HG03175 (cell line): ENCODE measurements around the gene BRI3.
"Not testable (repeated sequence)": the region's sequence is repeated elsewhere in the genome, so short reads cannot be mapped to it uniquely, and the experiment has no call there.

Experiments used
- ATAC-seq: cut with Tn5 transposase; IDR thresholded peaks from one replicate; pipeline ENCODE4 v1.9.1; 2021; ENCODE audit warnings: mild to moderate bottlenecking, moderate library complexity; ENCODE audit not compliant: unreplicated experiment

Gene BRI3

GRCh38 chr7:98303906-98304305, 22.4 kb downstream of the BRI3 start:
- no peak for ATAC-seq

- no peak for ATAC-seq
Measured at GRCh38 chr7:98305951-98306535, 24.6 kb downstream of the BRI3 start.

GRCh38 chr7:98307971-98308466, 26.5 kb downstream of the BRI3 start:
- ATAC-seq, result no peak

GRCh38 chr7:98309566-98309965, 28.1 kb downstream of the BRI3 start:
- ATAC-seq, result no peak

GRCh38 chr7:98312201-98312600, 30.7 kb downstream of the BRI3 start:
- no peak for ATAC-seq

GRCh38 chr7:98314469-98314868, 33.0 kb downstream of the BRI3 start:
- no peak for ATAC-seq

GRCh38 chr7:98315318-98315993, 34.0 kb downstream of the BRI3 start:
- peak; percentile 84 for ATAC-seq

GRCh38 chr7:98315994-98316527, 34.6 kb downstream of the BRI3 start:
- not testable (repeated sequence) for ATAC-seq

- ATAC-seq, result no peak
Measured at GRCh38 chr7:98317366-98318040, 36.0 kb downstream of the BRI3 start.

GRCh38 chr7:98319176-98319575, 37.7 kb downstream of the BRI3 start:
- no peak for ATAC-seq

- ATAC-seq, result no peak
Measured at GRCh38 chr7:98321301-98321700, 39.8 kb downstream of the BRI3 start.

- no peak for ATAC-seq
Measured at GRCh38 chr7:98322331-98323270, 41.1 kb downstream of the BRI3 start.

GRCh38 chr7:98323597-98324322, 42.3 kb downstream of the BRI3 start:
- no peak for ATAC-seq

- no peak for ATAC-seq
Measured at GRCh38 chr7:98324782-98325181, 43.3 kb downstream of the BRI3 start.

GRCh38 chr7:98329100-98329790, 47.8 kb downstream of the BRI3 start:
- ATAC-seq, result no peak

GRCh38 chr7:98329791-98330373, 48.4 kb downstream of the BRI3 start:
- no peak for ATAC-seq

GRCh38 chr7:98330926-98331529, 49.5 kb downstream of the BRI3 start:
- no peak for ATAC-seq

GRCh38 chr7:98334081-98334480, 52.6 kb downstream of the BRI3 start:
- ATAC-seq, result no peak
